ENCODE measurements around the gene SCARB1.

The SCARB1 gene

GRCh38 chr12:124847113-124848074 is 16.3 kb downstream of the SCARB1 start:
- Histone ChIP-seq H3K27me3 (ENCODE audit: low read depth, low read length) (no peaks in the 10 kb centered on the region), H3K9me3 (ENCODE audit: control insufficient read depth in 1 of 2, low read length in 2 of 2) (no peaks in the 10 kb centered on the region), H3K4me1 (ENCODE audit: control insufficient read depth in 1 of 2, insufficient read depth in 2 of 2, low read length in 2 of 2) (peaks cover 7 to 17% of the 10 kb centered on the region in 2 donors), H3K27ac (ENCODE audit: low read length) (no peak overlapping the region), H3K36me3 (ENCODE audit: control insufficient read depth in 1 of 2, insufficient read depth in 2 of 2, low read length in 2 of 2) (no peaks in the 10 kb centered on the region), H3K4me3 (ENCODE audit: low read depth in 1 of 2, low read length in 2 of 2) (no peak overlapping the region)

DNA sequence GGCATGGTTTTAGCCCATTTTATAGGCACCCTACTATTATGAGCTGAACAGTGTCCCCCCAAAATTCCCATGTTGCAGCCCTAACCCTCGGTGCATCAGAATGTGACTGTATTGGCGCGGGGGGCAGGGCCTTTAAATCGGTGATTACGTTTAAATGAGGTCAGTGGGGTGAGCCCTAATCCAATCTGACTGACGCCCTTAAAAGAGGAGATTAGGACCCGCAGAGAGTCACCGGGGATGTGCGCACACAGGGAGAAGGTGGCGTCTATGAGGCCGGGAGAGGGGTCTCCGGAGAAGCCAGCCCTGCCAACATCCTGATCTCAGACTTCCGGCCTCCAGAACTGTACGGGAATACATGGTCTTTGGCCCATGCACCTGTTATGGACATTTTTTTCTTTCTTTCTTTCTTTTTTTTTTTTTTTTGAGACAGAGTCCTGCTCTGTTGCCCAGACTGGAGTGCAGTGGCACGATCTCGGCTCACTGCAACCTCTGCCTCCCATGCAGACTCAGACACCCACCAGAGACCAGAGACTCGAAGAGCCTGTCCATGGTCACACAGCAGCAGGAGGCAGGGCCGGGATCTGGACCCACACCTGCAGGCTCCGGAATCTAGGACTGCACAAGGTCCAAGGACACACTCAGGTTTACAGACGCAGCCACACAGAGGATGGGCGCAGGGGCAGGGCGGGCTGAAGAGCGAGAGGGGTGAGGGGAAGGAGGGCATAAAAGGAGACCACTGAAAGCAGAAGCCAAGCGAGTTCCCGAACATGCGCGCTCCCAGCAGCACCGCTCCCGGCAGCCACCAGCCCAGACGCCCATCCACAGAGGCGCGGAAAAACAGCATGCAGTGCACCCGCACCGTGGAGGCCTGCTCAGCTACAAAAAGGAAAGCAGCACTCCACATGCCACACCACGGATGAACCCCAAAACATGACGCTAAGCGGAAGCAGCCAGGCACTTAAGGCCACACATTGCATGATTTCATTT is 19.0 kb downstream of the SCARB1 start:
- Histone ChIP-seq H3K27me3 (ENCODE audit: low read depth, low read length) (no peaks in the 10 kb centered on the region), H3K4me1 (ENCODE audit: control insufficient read depth in 1 of 2, insufficient read depth in 2 of 2, low read length in 2 of 2) (peaks cover 0 to 20% of the 10 kb centered on the region in 2 donors), H3K9me3 (ENCODE audit: control insufficient read depth in 1 of 2, low read length in 2 of 2) (no peaks in the 10 kb centered on the region), H3K36me3 (ENCODE audit: control insufficient read depth in 1 of 2, insufficient read depth in 2 of 2, low read length in 2 of 2) (no peaks in the 10 kb centered on the region), H3K4me3 (ENCODE audit: low read depth in 1 of 2, low read length in 2 of 2) (no peak overlapping the region), H3K27ac (ENCODE audit: low read length) (no peak overlapping the region)

- H3K4me1 ChIP-seq (ENCODE audit: control insufficient read depth in 1 of 2, insufficient read depth in 2 of 2, low read length in 2 of 2): peaks cover 4 to 24% of the 10 kb centered on the region in 2 donors
- no peaks in the 10 kb centered on the region for H3K27me3 ChIP-seq (ENCODE audit: low read depth, low read length)
- peak overlapping the region; percentile 31 for H3K27ac ChIP-seq (ENCODE audit: low read length)
- no peaks in the 10 kb centered on the region for H3K9me3 ChIP-seq (ENCODE audit: control insufficient read depth in 1 of 2, low read length in 2 of 2)
- no peak overlapping the region for H3K4me3 ChIP-seq (ENCODE audit: low read depth in 1 of 2, low read length in 2 of 2)
- H3K36me3 ChIP-seq (ENCODE audit: control insufficient read depth in 1 of 2, insufficient read depth in 2 of 2, low read length in 2 of 2): no peaks in the 10 kb centered on the region
Measured at GRCh38 chr12:124842800-124843510, 20.7 kb downstream of the SCARB1 start.

GRCh38 chr12:124842073-124842749 is 21.5 kb downstream of the SCARB1 start:
- no peak overlapping the region for H3K4me3 ChIP-seq (ENCODE audit: low read depth in 1 of 2, low read length in 2 of 2)
- H3K4me1 ChIP-seq (ENCODE audit: control insufficient read depth in 1 of 2, insufficient read depth in 2 of 2, low read length in 2 of 2): peaks cover 8 to 21% of the 10 kb centered on the region in 2 donors
- no peaks in the 10 kb centered on the region for H3K27me3 ChIP-seq (ENCODE audit: low read depth, low read length)
- no peaks in the 10 kb centered on the region for H3K9me3 ChIP-seq (ENCODE audit: control insufficient read depth in 1 of 2, low read length in 2 of 2)
- peak overlapping the region; percentile 31 for H3K27ac ChIP-seq (ENCODE audit: low read length)
- H3K36me3 ChIP-seq (ENCODE audit: control insufficient read depth in 1 of 2, insufficient read depth in 2 of 2, low read length in 2 of 2): no peaks in the 10 kb centered on the region

- no peak overlapping the region for H3K4me3 ChIP-seq (ENCODE audit: low read depth in 1 of 2, low read length in 2 of 2)
- no peak overlapping the region for H3K27ac ChIP-seq (ENCODE audit: low read length)
- peaks cover 8 to 14% of the 10 kb centered on the region in 2 donors for H3K4me1 ChIP-seq (ENCODE audit: control insufficient read depth in 1 of 2, insufficient read depth in 2 of 2, low read length in 2 of 2)
- H3K27me3 ChIP-seq (ENCODE audit: low read depth, low read length): no peaks in the 10 kb centered on the region
- H3K36me3 ChIP-seq (ENCODE audit: control insufficient read depth in 1 of 2, insufficient read depth in 2 of 2, low read length in 2 of 2): no peaks in the 10 kb centered on the region
- H3K9me3 ChIP-seq (ENCODE audit: control insufficient read depth in 1 of 2, low read length in 2 of 2): no peaks in the 10 kb centered on the region
Measured at GRCh38 chr12:124841558-124841945, 22.1 kb downstream of the SCARB1 start.

- no peak overlapping the region for H3K27ac ChIP-seq (ENCODE audit: low read length)
- H3K4me1 ChIP-seq (ENCODE audit: control insufficient read depth in 1 of 2, insufficient read depth in 2 of 2, low read length in 2 of 2): peaks cover 8 to 25% of the 10 kb centered on the region in 2 donors
- no peak overlapping the region for H3K4me3 ChIP-seq (ENCODE audit: low read depth in 1 of 2, low read length in 2 of 2)
- no peaks in the 10 kb centered on the region for H3K36me3 ChIP-seq (ENCODE audit: control insufficient read depth in 1 of 2, insufficient read depth in 2 of 2, low read length in 2 of 2)
- H3K27me3 ChIP-seq (ENCODE audit: low read depth, low read length): no peaks in the 10 kb centered on the region
- H3K9me3 ChIP-seq (ENCODE audit: control insufficient read depth in 1 of 2, low read length in 2 of 2): no peaks in the 10 kb centered on the region
Measured at GRCh38 chr12:124837958-124838803, 25.5 kb downstream of the SCARB1 start.

- Histone ChIP-seq H3K9me3 (ENCODE audit: control insufficient read depth in 1 of 2, low read length in 2 of 2) (no peaks in the 10 kb centered on the region), H3K4me3 (ENCODE audit: low read depth in 1 of 2, low read length in 2 of 2) (no peak overlapping the region), H3K4me1 (ENCODE audit: control insufficient read depth in 1 of 2, insufficient read depth in 2 of 2, low read length in 2 of 2) (peaks cover 8 to 21% of the 10 kb centered on the region in 2 donors), H3K27me3 (ENCODE audit: low read depth, low read length) (no peaks in the 10 kb centered on the region), H3K27ac (ENCODE audit: low read length) (no peak overlapping the region), H3K36me3 (ENCODE audit: control insufficient read depth in 1 of 2, insufficient read depth in 2 of 2, low read length in 2 of 2) (no peaks in the 10 kb centered on the region)
Measured at GRCh38 chr12:124837249-124837897, 26.3 kb downstream of the SCARB1 start.

GRCh38 chr12:124836759-124837158 is 26.9 kb downstream of the SCARB1 start:
- Histone ChIP-seq H3K4me1 (ENCODE audit: control insufficient read depth in 1 of 2, insufficient read depth in 2 of 2, low read length in 2 of 2) (peaks cover 8 to 18% of the 10 kb centered on the region in 2 donors), H3K9me3 (ENCODE audit: control insufficient read depth in 1 of 2, low read length in 2 of 2) (no peaks in the 10 kb centered on the region), H3K36me3 (ENCODE audit: control insufficient read depth in 1 of 2, insufficient read depth in 2 of 2, low read length in 2 of 2) (no peaks in the 10 kb centered on the region), H3K4me3 (ENCODE audit: low read depth in 1 of 2, low read length in 2 of 2) (no peak overlapping the region), H3K27ac (ENCODE audit: low read length) (no peak overlapping the region), H3K27me3 (ENCODE audit: low read depth, low read length) (no peaks in the 10 kb centered on the region)

GRCh38 chr12:124835656-124836410 is 27.8 kb downstream of the SCARB1 start:
- Histone ChIP-seq H3K4me1 (ENCODE audit: control insufficient read depth in 1 of 2, insufficient read depth in 2 of 2, low read length in 2 of 2) (peaks cover 8 to 18% of the 10 kb centered on the region in 2 donors), H3K27ac (ENCODE audit: low read length) (no peak overlapping the region), H3K27me3 (ENCODE audit: low read depth, low read length) (no peaks in the 10 kb centered on the region), H3K36me3 (ENCODE audit: control insufficient read depth in 1 of 2, insufficient read depth in 2 of 2, low read length in 2 of 2) (no peaks in the 10 kb centered on the region), H3K4me3 (ENCODE audit: low read depth in 1 of 2, low read length in 2 of 2) (no peak overlapping the region), H3K9me3 (ENCODE audit: control insufficient read depth in 1 of 2, low read length in 2 of 2) (no peaks in the 10 kb centered on the region)
